GM18870 (cell line): ENCODE results near the gene KBTBD6.
"Not testable (repeated sequence)": the region's sequence is repeated elsewhere in the genome, so short reads cannot be mapped to it uniquely, and the experiment has no call there.

ENCODE experiments used
- ATAC-seq: cut with Tn5 transposase; IDR thresholded peaks from one replicate; pipeline ENCODE4 v1.9.1; 2021; ENCODE audit warnings: moderate library complexity; ENCODE audit not compliant: unreplicated experiment

The KBTBD6 gene, protein sequence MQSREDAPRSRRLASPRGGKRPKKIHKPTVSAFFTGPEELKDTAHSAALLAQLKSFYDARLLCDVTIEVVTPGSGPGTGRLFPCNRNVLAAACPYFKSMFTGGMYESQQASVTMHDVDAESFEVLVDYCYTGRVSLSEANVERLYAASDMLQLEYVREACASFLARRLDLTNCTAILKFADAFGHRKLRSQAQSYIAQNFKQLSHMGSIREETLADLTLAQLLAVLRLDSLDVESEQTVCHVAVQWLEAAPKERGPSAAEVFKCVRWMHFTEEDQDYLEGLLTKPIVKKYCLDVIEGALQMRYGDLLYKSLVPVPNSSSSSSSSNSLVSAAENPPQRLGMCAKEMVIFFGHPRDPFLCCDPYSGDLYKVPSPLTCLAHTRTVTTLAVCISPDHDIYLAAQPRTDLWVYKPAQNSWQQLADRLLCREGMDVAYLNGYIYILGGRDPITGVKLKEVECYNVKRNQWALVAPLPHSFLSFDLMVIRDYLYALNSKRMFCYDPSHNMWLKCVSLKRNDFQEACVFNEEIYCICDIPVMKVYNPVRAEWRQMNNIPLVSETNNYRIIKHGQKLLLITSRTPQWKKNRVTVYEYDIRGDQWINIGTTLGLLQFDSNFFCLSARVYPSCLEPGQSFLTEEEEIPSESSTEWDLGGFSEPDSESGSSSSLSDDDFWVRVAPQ

DNA sequence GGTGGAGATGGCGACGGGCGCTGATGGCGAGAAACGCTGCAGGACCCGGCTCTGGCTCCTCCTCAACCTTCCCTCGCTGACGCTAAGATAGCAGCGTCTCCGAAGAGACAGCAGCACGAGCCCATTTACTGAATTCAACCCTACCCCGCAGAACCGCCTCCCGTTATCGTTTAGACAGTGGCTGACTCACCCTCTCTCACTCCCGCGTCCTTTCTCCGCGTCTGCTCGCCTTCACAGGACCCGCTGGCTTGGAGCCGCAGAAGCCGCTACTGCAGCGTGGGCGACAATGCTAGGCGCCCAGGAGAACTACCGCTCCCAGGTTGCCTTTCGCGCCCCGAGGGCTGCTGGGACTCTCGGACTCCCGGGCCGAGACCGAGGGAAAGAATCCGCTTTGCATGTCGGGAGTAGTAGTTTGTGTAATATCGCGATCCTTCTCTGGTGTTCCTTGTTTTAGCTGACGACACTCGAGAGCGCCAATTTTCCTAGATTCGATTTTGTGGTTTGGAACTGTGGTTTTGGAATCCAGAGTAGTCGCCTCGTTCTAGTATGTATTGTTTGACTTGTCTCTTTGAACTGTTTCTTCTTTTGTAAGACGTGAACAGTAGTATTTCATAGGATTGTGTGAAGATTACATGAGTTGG, at the start of gene KBTBD6:
Gene KBTBD6, minus strand, starts transcription at position 291 of the 641 bp plus-strand sequence. CDS start 291 bp downstream, outside the sequence.
- peak; percentile 94 for ATAC-seq

DNA sequence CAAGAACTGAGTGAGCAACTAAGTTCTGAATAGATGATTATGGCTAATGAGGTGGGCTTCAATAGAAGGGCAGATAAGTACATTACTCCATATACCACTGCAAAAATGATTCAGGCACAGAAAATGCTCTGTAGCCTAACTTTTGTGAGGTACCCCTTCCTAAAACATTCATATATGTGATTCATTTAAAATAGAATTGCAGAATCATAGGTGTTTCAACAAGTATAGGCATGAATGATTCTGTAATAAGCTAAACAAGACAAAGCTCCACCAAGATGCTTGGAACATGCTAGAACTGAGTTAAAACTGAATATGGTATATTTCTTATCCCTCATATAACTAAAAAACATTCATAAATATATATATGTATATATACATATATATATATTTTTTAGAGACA, 49.6 kb upstream of the KBTBD6 start:
- ATAC-seq: no peak

DNA sequence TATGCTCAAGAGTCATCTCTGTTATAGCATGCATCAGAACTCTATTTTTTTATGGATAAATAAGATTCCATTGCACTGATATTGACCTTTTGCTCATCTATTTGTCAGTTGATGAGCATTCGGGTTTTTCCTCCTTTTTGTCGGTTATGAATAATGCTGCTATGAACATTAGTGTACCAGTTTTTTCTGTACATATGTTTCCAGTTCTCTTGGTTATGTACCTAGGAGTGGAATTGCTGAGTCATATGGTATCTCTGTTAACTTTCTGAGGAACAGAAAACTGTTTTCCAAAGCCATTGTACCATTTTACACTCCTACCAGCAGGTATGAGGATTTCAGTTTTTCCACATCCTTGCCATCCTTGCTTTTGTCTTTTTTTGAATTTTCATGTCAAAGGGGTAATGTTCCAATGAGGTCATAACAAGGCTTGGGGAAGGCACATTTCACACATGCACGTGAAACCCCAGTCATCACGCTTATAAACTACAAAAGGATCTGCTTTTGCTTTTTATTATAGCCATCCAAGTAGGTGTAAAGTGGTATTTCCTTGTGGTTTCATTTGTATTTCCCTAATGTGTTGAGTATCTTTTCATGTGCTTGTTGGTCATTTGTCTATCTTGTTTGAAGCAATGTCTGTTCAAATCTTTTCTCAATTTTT, 47.1 kb upstream of the KBTBD6 start:
- ATAC-seq: no peak

DNA sequence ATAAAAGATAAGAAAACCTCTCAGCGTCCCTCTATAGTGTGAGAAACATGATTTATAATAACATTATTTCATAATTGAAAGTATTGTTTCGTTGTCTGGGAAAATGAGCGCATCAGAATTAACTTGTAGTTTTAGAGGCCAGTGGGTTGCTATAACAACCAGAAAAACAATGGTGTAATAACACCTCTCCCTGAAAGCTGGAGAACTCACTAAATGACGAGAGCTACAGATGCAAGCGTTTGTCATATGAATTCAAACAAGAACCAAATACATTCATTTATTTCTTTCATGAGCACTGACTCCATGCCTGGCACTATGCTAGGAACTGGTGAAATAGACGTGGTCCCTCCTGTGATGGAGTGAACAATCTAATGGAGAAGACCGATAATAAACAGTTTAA, 45.4 kb upstream of the KBTBD6 start:
- ATAC-seq: no peak

DNA sequence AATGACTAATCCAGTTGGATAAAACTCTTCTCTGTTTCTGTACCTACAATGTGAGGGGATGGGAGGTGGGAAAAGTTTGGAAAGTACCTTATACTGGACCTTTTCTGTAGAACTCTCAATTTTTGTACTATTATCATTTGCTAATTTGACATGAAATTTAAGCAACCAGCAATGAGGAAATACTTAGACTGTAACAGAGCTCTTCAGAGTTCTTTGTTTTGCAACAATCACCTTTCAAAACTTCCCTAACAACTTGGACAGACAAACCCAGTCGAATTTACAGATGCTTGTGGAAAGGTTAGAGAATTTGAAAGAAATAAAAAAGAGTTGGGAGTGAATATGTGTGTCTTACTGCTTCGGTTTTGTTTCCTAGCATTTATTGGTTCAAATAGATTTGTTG, 45.0 kb upstream of the KBTBD6 start:
- no peak for ATAC-seq

DNA sequence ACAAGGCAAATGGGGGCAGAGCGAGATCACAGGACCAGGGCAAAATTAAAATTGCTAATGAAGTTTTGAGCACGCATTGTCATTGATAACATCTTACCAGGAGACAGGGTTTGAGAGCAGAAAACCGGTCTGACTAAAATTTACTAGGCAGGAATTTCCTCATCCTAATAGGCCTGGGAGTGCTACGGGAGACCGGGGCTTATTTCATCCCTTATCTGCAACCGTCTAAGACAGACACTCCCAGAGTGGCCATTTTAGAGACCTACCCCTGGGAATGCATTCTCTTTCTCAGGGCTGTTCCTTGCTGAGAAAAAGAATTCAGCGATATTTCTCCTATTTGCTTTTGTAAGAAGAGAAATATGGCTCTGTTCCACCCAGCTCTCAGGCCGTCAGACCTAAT, 43.0 kb upstream of the KBTBD6 start:
- ATAC-seq: not testable (repeated sequence)

DNA sequence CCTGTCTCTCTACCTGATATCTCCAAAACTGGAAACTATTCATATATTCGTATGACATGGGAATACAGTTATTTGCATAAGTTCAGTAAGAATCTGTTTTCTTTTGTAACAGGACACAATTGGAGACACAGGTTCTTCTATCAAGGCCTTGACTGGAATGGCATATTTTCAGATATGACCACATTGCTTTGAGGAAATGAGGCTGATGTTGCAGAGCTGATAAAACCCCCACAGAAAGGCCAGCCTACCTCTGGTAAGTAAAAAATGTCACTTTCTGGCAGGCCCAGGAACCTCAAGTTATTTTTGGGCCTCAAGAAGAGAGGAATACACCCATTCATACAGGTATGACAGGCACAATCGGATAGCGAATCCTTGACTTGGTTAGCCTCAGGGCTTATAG, 29.5 kb upstream of the KBTBD6 start:
- ATAC-seq: no peak

DNA sequence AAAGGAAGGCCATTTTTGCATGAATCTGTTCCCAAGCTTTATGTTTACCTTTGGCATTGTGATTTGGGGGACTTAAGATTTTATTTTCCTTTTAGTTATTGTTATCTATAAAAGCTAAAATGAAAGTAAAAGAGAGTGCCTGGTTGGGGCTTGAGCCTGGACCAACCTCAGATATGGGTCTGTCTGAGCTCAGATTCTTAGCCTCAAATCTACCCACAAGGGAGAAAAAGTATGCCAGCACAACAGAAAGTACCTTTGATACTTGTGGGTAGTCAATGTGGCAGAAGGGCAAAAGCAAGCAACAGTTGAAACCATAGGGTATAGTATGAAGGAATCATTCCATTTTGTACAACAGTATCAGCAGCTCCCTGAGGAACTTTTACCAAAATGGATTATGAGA, 26.6 kb upstream of the KBTBD6 start:
- ATAC-seq: no peak

DNA sequence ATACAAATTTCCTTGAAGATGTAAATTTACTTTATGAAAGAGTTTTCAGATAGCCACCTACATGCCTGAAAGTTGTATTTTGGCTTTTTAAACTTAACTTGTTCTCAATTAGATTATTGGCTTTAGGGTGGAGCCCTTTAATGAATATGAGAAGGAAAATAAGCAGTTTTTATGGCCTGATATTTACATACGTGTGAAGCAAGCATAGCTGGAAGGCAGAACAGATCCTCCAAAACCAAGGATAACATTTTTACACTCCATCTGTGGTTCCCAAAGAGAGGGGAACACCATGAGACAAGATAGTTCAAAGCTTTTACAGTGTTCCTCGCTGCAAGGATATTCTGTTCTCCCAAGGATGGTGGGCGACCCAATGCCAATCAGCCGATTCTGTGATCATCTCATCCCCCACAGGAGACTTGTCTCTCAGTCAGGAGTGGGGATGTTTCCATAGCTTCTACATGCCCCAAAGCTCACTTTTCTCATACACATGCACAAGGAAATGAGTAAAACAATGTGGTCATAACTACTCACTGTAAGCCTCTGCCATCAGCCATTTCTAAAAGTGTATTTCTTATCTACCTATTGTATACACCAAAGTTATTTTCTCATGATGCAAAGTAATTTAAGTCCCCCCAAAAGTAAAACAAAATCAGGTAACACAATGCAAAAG, 24.6 kb upstream of the KBTBD6 start:
- ATAC-seq: no peak

DNA sequence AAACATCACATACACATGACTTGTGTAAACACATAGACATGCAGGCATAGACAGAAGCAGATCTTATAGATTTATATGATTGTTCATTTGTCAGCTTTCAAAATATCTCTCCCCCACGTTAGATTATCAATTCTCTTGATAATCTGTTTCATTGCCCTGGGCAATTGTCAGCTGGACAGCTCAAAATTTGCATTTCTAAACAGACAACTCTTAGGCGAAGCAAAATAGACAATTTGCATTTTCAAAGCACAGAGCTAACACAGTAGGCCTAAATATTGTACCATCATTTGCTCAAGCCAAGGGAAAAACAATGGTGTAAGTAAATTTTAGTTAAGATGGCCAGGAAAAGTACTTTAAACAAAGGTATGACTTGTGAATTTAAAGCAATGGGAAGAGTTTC, 24.0 kb upstream of the KBTBD6 start:
- no peak for ATAC-seq

DNA sequence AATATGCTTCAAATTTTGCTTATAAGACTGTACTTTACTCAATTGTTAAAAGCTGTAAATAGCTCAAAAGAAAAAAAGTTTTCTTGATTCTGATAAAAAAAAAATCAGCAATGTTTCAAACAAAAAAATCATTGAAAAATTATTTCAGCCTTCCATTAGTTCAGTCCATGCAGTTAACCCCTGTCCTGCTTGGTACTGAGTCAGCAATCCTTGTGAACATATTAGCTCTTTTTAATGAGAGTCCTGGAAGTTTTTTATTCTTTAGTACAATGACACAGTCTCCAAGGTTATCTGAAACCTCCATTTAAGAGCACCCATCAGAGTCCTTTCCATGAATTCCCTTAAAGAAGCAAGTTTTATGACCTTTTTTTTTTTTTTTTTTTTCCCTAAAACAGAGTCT, 21.4 kb upstream of the KBTBD6 start:
- no peak for ATAC-seq

DNA sequence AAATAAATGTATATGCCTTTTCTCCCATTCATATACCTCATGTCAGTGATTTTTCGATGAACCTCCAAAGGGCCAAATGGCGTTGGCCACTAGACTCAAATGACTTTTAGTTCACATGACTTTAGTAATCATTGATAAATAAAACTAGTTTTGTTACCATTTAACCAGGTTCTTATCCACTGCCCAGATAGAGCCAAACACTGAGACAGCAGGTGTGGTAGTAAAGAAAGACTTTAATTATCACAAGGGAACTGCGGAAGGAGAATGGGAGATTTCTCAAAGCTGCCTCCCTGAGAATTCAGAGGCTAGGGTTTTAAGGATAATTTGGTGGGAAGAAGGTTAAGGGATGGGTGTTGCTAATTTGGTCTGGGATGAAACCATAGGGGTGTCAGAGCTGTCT, 19.4 kb upstream of the KBTBD6 start:
- ATAC-seq: no peak

DNA sequence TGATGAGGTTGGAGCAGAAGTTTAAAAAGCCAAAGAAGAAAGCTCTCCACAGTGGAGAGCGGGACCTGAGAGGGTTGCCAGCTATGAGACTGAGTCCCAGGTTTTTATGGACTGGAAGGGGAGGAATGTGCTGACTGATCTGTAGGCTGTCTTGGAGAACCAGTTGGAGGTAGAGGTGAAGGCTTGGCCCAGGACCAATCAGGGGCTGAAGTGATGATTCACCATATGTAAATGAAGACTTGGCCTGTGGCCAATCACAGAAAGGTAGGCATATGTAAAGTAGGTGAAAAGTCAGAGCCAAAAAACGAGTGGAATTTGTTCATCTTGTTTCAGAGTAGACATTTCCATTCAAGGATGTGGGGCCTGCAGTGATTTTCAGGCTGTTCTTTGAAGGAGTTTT, 17.5 kb upstream of the KBTBD6 start:
- no peak for ATAC-seq

DNA sequence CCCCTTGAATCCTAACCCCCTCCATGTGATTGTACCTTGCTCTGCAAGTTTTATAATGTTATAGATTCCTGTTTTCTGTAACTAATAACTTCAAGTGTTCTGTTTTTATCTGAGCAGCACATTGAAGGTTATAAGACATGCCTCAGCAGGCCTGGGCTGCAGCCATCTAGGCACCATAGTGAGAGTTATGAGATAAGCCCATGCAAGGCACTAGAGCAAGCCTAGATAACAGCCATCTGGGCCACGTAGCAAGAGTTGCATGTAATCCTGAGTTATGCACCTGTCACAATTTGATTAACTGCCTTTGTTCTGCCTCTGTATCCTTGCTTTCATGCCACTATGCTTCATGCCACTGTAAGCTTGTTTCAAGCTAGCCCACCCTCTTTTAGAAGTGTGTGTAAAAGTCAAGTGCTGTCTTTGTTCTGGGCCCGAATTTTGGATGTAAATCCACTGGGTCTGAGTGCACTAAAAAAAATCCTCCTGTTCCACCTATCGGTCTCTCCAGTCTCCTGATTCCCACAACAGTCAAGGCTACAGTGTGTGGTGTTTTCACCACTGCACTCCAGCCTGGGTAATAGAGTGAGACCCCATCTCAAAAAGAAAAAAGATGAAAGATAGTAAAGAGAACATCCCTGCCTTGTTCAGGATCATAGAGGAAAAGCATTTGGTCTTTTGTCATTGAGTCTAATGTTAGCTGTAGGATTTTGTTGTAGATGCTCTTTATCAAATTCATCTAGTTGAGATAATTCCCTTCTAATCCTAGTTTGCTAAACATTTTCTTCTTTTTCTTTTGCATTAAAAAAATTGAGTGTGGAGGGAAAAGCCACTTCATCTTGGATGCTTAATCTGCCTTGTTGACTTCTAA, 16.0 kb upstream of the KBTBD6 start:
- ATAC-seq: no peak

DNA sequence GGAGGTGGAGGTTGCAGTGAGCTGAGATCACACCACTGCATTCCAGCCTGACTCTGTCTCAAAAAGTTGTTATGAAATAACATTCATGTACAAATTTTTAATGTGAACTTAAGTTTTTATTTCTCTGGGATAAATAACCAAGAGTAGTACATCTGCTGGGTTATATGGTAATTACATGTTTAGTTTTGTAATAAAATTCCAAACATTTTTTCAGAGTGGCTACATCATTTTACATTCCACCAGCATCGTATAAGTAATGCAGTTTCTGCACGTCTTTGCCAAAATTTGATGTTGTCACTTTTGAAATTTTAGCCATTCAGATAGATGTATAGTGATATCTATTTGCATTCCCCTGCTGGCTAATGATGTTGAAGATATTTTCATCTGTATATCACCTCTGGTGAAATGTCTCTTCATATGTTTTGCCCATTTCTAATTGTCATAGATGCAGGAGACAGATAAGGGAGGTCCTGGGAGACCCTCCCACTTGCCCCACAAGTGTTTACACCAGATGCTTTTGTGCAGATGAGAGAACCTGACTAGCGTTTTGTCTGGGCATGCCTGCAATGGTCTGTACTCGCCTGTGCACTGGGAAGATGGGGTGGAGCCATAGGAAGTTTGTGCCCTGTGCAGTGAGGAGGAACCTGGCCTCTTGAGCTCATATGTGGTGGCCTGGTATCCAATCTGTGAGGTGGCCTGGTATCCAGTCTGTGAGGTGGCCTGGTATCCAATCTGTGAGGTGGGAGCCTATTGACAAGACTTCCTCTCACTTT, 12.7 kb upstream of the KBTBD6 start:
- no peak for ATAC-seq

DNA sequence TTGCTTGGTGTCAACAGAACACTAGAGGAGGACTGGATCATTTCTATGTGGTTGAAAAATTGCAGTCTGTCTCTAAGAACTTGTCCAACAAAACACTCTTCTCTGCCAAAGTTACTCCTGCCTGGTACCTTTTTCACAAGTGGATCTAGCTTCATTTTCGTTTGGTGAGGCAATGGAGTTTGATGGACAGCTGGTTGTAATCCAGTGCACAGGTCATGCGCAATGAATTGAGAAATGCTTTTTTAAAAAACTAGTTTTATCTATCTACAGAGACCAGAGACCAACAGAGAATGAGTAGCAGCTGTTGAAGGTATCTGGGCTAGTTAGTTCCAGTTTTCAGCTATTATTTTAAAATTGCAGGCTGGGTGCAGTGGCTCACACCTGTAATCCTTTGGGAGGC, 12.0 kb upstream of the KBTBD6 start:
- ATAC-seq: no peak

DNA sequence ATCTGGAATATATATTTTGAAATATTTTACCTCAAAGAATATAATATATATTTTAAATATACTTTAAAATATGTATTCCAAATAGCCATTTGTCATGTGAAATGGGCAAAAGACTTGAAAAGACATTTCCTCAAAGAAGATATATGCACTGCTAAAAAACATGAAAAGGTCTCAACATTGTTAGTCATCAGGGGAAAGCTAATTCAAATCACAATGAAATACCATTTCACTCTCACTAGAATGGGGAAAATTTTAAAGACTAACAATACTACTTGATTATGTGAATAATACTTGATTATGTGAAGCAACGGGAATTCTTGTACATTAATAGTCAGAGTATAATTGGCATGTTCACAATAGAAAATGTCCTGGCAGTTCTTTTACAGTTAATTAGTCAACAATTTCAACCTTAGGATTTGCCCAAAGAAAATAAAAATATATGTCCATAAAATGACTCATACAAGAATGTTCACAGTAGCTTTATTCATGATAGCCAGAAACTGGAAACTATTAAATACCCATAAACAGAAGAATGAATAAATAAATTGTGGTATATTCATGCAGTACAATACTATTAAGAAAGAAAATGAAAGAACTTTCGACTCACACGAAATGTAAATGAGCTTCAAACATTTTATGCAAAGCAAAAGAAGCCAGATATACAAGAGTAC, 6.8 kb upstream of the KBTBD6 start:
- ATAC-seq: no peak

DNA sequence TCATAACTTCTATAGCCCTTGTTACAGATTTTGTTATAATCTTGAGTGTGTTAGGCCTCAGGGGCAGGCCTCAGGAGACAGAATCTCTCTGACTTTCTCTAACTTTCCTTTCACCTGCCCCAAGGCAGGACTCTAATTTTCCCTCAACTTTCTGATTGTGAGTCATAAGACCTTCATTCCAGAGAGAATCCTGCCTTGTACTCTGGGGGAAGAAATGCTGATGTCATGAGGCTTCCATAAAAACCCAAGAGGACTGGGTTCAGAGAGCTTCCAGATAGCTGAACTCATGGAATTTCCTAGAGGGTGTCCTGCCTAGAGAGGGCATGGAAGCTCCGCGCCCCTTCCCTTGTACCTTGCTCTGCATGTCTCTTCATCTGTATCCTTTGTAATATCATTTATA, 5.3 kb upstream of the KBTBD6 start:
- no peak for ATAC-seq

DNA sequence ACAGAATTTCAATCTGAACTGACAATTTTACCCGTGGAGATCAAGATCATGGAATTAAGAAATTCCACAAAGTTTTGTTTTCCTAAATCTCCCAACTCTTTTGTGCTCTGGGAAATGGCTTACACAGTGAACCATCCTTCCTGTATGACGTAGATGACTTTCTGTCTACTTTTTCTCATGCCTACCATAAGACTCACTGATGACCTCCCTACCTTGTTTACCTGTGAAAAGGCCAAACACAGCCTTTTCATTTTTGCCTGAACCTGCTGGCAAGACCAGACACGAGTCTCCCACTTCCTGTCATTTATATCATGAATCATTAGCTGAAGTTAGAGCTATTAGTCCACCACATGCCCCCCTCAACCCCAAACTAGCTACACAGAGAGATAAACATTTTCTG, 4.6 kb upstream of the KBTBD6 start:
- no peak for ATAC-seq
